DMS153 treated with DMSO at 0.1 percent for 48 hours (cell line): ENCODE measurements around the gene ATP5ME.

Experiments used
- DNase-seq: peaks from one replicate; lab custom pipeline; 2025; ENCODE audit not compliant: unreplicated experiment; lab: John Stamatoyannopoulos, UW

ATP5ME gene

DNA sequence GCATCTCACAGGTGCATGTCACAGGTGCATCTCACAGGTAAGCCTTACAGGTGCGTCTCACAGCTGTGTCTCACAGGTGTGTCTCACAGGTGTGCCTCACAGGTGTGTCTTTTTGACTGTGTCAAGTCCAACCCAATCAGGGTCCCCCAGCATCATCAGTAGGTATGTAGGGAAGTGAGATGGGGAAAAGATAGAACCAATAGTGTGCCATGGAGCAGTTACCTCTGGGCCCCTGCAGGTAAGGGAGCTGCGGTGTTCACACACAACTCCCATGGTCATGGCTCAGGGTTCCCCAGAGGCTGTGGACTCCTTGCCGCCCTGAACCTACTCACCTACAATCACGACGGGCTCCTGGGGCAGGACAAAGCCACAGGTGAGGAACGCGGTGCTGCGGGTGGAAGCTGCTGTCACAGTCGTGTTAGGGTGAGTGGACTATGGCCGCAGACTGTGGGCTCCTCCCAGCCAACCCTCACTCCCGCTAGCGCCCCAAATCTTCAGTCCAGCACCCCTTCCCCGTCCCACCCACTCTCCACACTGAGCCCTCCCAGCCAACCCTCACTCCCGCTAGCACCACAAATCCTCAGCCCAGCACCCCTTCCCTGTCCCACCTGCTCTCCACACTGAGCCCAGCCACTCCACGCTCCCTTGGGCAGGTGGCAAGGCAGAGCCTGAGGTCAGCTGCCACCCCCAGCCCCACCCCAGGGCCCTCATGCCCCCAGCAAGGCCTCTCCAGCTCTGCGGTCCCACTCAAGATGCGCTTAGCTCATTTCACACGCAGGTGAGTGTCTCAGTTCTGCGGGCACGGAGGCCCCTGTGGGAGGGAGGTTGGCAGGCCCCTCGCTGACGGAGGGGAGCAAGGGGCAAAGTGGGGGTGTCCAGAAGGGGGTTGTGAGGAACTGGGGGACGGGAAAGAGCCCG, 50.8 kb downstream of the ATP5ME start:
- DNase-seq, result no peak
